GM12874 (cell line): ENCODE data around the gene SND1.

ENCODE experiments used
- CTCF ChIP-seq: IDR thresholded peaks from 2 replicates; pipeline ENCODE4 v1.5.1; 2011; ENCODE audit warnings: low read depth, mild to moderate bottlenecking, control low read depth, low read length, moderate library complexity; ENCODE audit not compliant: insufficient read depth

SND1 gene

DNA sequence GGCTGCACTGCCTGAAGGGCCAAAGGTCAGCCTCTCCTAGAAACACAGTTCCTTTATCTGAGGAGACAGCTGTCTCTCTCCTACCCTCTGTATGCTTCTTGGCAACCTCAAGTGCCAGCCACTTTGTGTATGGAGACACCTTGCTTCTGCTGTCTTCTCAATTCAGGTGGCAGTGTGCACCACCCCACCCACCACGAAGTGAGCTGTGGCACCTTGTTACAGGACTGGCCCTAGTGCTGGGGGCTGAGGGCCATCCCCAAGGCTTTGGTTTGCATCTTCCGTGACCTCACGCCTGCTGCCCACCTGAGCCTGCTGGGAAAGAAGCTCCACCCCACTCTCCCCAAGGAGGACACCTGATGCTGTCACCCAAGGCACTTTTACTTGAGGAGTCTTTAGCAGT, 426.3 kb downstream of the SND1 start:
- TF ChIP-seq CTCF: no peak

DNA sequence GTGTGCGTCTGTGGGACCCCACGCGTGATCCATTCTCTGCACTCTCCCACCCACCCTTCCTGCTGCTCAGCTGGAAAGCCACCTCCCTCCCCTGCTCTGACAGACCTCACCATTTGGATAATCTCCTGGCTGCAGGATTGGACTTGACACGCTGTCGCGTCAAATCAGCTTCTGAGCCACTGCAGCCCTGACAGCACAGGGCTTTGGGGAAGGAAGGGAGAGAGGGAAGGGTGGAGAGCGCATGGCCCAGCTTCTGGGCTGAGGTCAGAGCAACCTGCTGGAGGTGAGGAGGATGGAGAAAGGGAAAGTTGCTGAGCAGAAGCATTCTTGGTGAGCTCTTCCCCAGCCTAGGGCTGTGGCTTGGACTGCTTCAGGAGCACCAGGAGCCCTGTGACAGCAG, 428.2 kb downstream of the SND1 start:
- TF ChIP-seq CTCF: no peak

- TF ChIP-seq CTCF: no peak
Observed at GRCh38 chr7:128081351-128081750, 429.4 kb downstream of the SND1 start.

- no peak for TF ChIP-seq CTCF
Observed at GRCh38 chr7:128081808-128082207, 429.8 kb downstream of the SND1 start.

DNA sequence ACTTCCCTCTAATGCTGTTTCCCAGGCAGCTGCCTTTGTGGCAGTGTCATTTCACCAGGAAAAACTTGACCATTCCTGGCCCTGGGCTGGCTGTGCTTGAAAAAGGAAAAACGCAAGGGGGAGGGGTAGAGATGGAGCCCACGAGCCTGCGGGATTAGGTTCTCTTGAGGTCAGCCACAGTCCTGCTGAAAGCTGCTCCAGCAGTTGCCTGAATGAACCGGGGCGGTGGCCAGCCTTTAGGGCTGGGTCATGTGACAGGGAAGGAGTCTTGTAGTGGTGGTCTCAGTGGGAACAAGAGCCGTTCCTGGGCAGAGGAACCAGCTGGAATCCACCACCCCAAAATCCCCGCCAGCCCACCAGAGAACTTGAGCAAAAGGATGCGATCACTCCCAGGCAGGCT, 430.4 kb downstream of the SND1 start:
- TF ChIP-seq CTCF: no peak

DNA sequence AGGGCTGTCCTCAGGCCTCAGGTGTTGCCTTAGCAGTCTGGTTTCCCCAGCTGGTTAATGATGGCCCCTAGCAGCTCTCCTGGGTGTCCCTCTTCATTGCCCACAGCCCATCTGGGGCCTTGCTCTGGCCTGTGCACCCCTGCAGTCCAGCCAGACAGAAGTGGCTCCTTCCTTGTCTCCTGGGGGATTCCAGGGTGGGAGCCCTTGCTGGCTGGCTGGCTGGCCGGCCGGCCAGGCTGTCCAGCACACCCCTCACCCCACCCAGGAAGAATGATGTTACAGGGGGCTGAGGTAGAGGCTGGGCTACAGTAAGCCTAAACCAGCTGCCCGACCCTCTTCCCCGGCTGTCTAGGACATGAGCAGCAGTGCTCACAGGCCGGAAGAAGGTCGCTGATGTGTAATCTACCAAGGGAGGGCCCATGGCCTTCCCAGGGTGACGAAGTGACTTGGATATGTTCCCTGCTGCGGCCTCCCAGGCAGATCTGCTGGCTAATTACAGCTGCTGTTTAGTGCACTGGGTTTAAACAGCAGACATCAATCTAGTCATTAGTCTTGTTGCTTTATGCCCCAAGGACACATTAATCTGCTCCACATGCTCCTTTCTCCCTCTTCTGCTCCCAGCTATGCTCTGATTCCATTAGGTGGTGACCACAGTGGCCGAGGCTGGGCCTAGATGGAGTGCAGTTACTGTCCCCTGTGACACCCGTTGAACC, 433.1 kb downstream of the SND1 start:
- no peak for TF ChIP-seq CTCF

GRCh38 chr7:128090492-128090891, 438.5 kb downstream of the SND1 start:
- TF ChIP-seq CTCF: no peak

- TF ChIP-seq CTCF: no peak
Observed at GRCh38 chr7:128091106-128091505, 439.1 kb downstream of the SND1 start.
